Natural killer cell (primary cell): ENCODE data around the gene CHRNB4. TPM values are rescaled to one million over a fixed set of nuclear protein-coding genes. Genes with fewer than 3 reads are reported as not detected.

ENCODE experiments used
- ATAC-seq, 3 donors: fragments of 150-1000 bp in 2 of 3; fragments of 200-7000 bp in 1 of 3; cut with Tn5 transposase; 1 replicate in 1 of 3; 2 replicates in 2 of 3; pipeline ENCODE4 v1.10.0; 2021; ENCODE audit warnings: mild to moderate bottlenecking in 2 of 3, moderate library complexity in 2 of 3
- DNase-seq, 2 donors: peaks; one replicate each; pipeline versions ENCODE4 v3.0.0 to v3.0.0-alpha.2; 2013 to 2021; ENCODE audit warnings: mixed read lengths in 1 of 2
- H3K27ac ChIP-seq: one replicate; pipeline ENCODE4 v1.5.1; 2013; ENCODE audit warnings: mild to moderate bottlenecking, low read length
- H3K27me3 ChIP-seq: one replicate; pipeline ENCODE4 v1.6.1; 2013; ENCODE audit warnings: low read length; ENCODE audit not compliant: control insufficient read depth, insufficient read depth
- H3K36me3 ChIP-seq: one replicate; pipeline ENCODE4 v1.6.1; 2013; ENCODE audit warnings: low read length; ENCODE audit not compliant: control insufficient read depth, insufficient read depth
- H3K4me1 ChIP-seq: one replicate; pipeline ENCODE4 v1.6.1; 2013; ENCODE audit warnings: low read length; ENCODE audit not compliant: control insufficient read depth, insufficient read depth
- H3K4me3 ChIP-seq: one replicate; pipeline ENCODE4 v1.5.1; 2013; ENCODE audit warnings: low read length
- H3K9me3 ChIP-seq: one replicate; pipeline ENCODE4 v1.6.1; 2013; ENCODE audit warnings: low read length; ENCODE audit not compliant: control insufficient read depth, insufficient read depth
- H3K27ac Mint-ChIP-seq, 2 donors: one replicate each; pipeline ENCODE4 v1.8.0; 2022; ENCODE audit warnings: mild to moderate bottlenecking in 2 of 2, mixed read lengths in 2 of 2, moderate library complexity in 1 of 2
- H3K27me3 Mint-ChIP-seq, 2 donors: one replicate each; pipeline ENCODE4 v1.8.0; 2022; ENCODE audit warnings: low read depth in 2 of 2, mixed read lengths in 2 of 2
- H3K36me3 Mint-ChIP-seq: one replicate; pipeline ENCODE4 v1.8.0; 2022; ENCODE audit warnings: mixed read lengths
- H3K4me1 Mint-ChIP-seq, 2 donors: one replicate each; pipeline ENCODE4 v1.8.0; 2022; ENCODE audit warnings: mixed read lengths in 2 of 2
- H3K4me3 Mint-ChIP-seq: one replicate; pipeline ENCODE4 v1.8.0; 2022; ENCODE audit warnings: mild to moderate bottlenecking, moderate library complexity, mixed read lengths
- H3K9me3 Mint-ChIP-seq, 2 donors: one replicate each; pipeline ENCODE4 v1.8.0; 2022; ENCODE audit warnings: mixed read lengths in 2 of 2
- WGBS: methylation state at CpG from one replicate; pipeline ENCODE4 v1.1.7; 2013; ENCODE audit warnings: missing lambda C conversion rate; ENCODE audit not compliant: insufficient coverage; 5-methylcytosine and 5-hydroxymethylcytosine counted together
- intact Hi-C: fragments of 100-400 bp; cut with micrococcal nuclease; formaldehyde crosslinking; loops from one replicate; pipeline ENCODE4 v1.14.2; 2022
- total RNA-seq, 4 donors: library from RNA; stranded (reverse); fragments of 120-200 nt in 1 of 4; gene quantifications; one replicate each; pipeline versions ENCODE4 v1.2.3 to v1.2.4, GENCODE V29; 2013 to 2022
- TF ChIP-seq, protein P1 (sequence below): fragments of 200-600 bp; IDR thresholded peaks from one replicate; pipeline ENCODE4 v1.8.0; 2022; ENCODE audit warnings: antibody characterized with exemption

The CHRNB4 gene
- total RNA-seq, 3 donors from 2014 or later (not counting 1 experiment from before 2014, with no cell fraction given), result not detected

DNA sequence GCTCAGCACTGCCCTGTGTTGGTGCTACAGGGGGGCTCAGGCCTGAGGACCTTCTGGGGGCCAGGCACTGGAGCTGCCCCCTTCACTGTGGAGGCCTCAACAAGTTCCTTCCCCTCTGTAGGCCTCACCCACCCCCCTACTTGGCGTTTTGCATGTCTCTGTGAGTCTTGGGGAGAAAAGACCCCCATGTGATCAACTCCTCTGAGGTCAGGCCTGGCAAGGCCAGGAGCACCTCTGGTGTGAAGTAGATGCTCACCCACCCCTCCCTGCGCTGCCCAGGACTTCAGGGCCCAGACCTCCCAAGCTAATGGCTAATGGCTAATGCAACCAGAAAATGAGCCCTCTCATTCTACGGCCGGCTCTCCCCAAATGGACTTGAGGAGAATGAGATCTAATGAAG is 34.2 kb upstream of the CHRNB4 start:
- Histone ChIP-seq H3K27ac (no peak overlapping the region), H3K27me3 (no peaks in the 10 kb centered on the region), H3K9me3 (no peaks in the 10 kb centered on the region), H3K36me3 (no peaks in the 10 kb centered on the region), H3K4me3 (no peak overlapping the region), H3K4me1 (no peaks in the 10 kb centered on the region)
- TF ChIP-seq, protein P1, sequence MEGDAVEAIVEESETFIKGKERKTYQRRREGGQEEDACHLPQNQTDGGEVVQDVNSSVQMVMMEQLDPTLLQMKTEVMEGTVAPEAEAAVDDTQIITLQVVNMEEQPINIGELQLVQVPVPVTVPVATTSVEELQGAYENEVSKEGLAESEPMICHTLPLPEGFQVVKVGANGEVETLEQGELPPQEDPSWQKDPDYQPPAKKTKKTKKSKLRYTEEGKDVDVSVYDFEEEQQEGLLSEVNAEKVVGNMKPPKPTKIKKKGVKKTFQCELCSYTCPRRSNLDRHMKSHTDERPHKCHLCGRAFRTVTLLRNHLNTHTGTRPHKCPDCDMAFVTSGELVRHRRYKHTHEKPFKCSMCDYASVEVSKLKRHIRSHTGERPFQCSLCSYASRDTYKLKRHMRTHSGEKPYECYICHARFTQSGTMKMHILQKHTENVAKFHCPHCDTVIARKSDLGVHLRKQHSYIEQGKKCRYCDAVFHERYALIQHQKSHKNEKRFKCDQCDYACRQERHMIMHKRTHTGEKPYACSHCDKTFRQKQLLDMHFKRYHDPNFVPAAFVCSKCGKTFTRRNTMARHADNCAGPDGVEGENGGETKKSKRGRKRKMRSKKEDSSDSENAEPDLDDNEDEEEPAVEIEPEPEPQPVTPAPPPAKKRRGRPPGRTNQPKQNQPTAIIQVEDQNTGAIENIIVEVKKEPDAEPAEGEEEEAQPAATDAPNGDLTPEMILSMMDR, result no peak
- no peaks in the 10 kb centered on the region for H3K36me3 Mint-ChIP-seq
- H3K27ac Mint-ChIP-seq, result no peak overlapping the region
- H3K9me3 Mint-ChIP-seq, result no peaks in the 10 kb centered on the region
- no peaks in the 10 kb centered on the region for H3K27me3 Mint-ChIP-seq
- WGBS, result 89% methylated on average over 4 of the region's 4 CpGs
- no peak for ATAC-seq
- H3K4me3 Mint-ChIP-seq, result no peak overlapping the region
- intact Hi-C loops, result no loop called here
- DNase-seq, result no peak
- no peaks in the 10 kb centered on the region for H3K4me1 Mint-ChIP-seq

DNA sequence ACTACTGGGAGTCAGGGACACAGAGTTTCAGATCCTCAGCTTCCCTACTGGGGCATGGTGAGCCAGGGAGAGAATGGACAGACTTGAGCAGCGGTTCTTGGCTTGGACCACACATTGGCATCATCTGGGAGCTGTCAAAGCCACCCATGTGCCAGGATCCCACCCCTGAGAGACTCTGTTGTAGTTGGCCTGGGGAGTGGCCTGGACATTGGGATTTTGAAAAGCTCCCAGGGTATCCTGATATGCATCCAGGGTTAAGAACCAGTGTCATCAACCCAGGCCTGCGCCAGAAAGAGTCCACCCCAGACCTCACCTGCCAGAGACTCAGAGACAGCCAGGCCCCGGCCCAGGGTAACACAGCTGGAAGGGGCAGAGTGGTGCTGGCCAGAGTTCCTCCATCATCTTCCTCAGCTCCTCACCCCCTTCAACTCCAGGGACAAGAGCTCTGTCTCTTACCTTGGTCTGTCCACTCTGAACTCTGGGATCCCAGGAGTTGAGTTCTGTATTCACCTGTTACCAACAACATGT is 33.0 kb upstream of the CHRNB4 start:
- ATAC-seq, result no peak
- 86% methylated on average over 3 of the region's 3 CpGs for WGBS
- Mint-ChIP-seq H3K27me3 (no peaks in the 10 kb centered on the region), H3K4me1 (no peaks in the 10 kb centered on the region), H3K36me3 (no peaks in the 10 kb centered on the region), H3K4me3 (no peak overlapping the region), H3K27ac (no peak overlapping the region), H3K9me3 (no peaks in the 10 kb centered on the region)
- no peaks in the 10 kb centered on the region for H3K27me3 ChIP-seq
- H3K9me3 ChIP-seq, result no peaks in the 10 kb centered on the region
- intact Hi-C loops, result no loop called here
- H3K36me3 ChIP-seq, result no peaks in the 10 kb centered on the region
- no peak overlapping the region for H3K27ac ChIP-seq
- TF ChIP-seq, protein P1, result no peak
- no peak for DNase-seq
- no peaks in the 10 kb centered on the region for H3K4me1 ChIP-seq
- H3K4me3 ChIP-seq, result no peak overlapping the region

GRCh38 chr15:78673476-78673875 is 32.5 kb upstream of the CHRNB4 start:
- no peak for DNase-seq
- Mint-ChIP-seq H3K36me3 (no peaks in the 10 kb centered on the region), H3K9me3 (no peaks in the 10 kb centered on the region), H3K4me1 (no peaks in the 10 kb centered on the region), H3K4me3 (no peak overlapping the region), H3K27ac (no peak overlapping the region), H3K27me3 (peaks cover 0 to 2% of the 10 kb centered on the region in 2 donors)
- intact Hi-C loops, result no loop called here
- H3K27me3 ChIP-seq, result no peaks in the 10 kb centered on the region
- no peak overlapping the region for H3K27ac ChIP-seq
- no peak overlapping the region for H3K4me3 ChIP-seq
- TF ChIP-seq, protein P1, result no peak
- no peaks in the 10 kb centered on the region for H3K4me1 ChIP-seq
- WGBS, result 70% methylated on average over 4 of the region's 4 CpGs
- H3K9me3 ChIP-seq, result no peaks in the 10 kb centered on the region
- no peaks in the 10 kb centered on the region for H3K36me3 ChIP-seq
- no peak for ATAC-seq
